NT2/D1 (cell line): ENCODE data around the gene GPR65.

Experiments used
- SUZ12 ChIP-seq: IDR thresholded peaks from 2 replicates; pipeline ENCODE4 v1.6.1; 2011; ENCODE audit not compliant: insufficient read length, insufficient read depth; ENCODE audit errors: extremely low read depth
- YY1 ChIP-seq: IDR thresholded peaks from 2 replicates; pipeline ENCODE4 v1.6.1; 2011; ENCODE audit not compliant: insufficient read length, insufficient read depth

GRCh38 chr14:88049936-88050335, 45.0 kb downstream of the GPR65 start:
- no peak for TF ChIP-seq YY1
- TF ChIP-seq SUZ12, result no peak
